ENCODE data around the gene HM13.
"Not testable (repeated sequence)": the region's sequence is repeated elsewhere in the genome, so short reads cannot be mapped to it uniquely, and the experiment has no call there.

Gene HM13

DNA sequence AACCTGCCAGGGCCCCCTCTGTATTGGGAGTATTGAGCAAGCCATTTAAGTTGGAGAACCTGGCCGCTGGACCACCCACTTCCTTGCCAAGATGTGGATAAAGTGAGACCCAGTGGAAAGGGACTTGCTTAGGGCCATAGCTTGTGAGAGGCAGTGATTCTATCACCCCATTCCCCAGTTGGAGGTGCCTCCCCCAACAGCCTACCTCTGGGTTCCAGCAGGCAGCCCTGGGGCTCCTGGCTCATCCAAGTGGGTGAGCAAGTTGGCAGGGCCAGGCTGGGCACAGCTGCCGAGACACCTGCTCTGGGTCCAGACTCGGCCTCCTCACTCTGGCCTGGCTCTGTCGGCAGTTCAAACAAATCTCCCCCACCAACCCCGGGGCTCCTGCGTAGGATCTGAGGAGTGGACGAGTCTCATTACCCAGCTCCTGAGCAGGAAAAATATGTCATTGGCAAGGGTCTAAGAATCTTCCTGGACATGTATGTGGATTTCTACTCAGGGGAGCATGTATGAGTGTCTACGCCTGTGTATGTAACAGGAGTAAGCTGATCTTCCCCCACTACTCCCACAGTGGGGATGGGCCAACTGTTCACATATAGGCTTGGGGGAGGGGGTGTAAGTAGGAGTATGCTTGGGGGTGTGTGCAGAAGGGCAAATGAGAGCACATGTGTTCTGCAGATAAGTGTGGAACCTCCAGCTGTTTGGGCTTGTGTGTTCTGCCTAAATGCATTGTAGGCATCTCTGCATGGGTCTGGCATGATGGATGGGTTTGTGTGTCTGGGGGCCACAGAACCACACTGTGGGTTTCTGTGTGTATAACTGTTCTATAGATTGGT lies 92.8 kb downstream of the HM13 start:
- DNase-seq (ENCODE audit: low read depth in 1 of 2, low spot score in 1 of 2), result no peak

DNA sequence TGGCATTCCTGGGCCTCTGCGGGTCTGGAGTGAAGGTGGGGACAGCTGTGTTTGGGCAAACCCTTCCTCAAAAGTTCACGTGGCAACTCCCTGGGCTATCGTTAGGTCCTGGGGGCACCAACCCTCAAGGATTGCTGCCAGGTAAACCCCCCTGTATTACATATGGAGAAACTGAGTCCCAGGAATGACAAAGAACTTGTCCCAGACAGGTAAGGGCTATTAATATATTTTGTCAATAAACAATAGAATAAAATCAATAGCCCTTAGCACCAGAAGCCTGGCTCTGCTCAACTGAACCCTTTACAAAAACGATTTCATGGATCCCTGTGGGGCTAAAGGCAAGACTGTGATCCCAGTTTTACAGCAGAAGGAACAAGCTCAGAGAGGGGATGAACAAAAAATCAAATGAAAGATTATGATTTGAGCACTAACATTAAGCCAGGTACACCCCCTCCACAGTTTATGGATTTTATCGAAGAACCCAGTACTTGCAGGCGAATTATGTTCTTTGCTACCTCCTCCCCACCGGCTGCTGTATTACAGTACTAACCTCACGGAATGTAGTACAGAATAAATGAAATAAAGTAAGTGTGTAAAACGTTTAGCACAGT lies 93.5 kb downstream of the HM13 start:
- no peak for DNase-seq (ENCODE audit: low read depth in 1 of 2, low spot score in 1 of 2)

DNA sequence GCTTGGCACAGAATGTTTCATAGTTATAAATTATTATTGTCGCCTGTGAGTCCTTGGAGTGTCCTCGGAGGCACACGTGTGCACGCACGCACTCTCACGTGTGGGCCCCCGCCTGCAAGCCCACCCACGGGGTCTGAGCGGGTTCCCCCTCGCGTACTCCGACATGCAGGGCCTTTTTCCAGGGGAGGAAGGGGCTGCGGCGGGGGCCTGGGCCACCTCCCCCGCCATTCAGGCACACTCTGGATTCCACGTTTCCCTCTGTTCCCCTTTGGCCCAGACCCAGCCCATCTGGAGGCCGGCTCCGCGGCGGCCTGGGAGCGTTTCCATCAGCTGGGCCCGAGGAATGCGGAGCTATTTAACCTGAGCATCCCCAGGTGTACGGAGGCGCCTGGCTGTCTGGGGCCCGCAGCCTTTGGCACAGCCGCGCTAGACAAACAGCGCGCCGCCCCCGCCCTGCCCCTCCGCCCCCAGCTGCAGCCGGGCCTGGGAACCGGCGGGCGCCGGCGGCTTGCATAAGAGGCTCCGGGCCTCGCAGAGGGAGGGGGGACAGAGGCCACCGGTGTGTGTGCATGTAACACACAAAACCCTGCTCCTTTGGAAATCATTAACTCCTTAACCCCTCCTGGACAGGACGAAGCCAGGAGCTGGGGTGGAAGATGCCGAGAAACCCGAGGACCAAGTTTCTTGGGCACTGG lies 94.2 kb downstream of the HM13 start:
- DNase-seq (ENCODE audit: low read depth in 1 of 2, low spot score in 1 of 2), result no peak

DNA sequence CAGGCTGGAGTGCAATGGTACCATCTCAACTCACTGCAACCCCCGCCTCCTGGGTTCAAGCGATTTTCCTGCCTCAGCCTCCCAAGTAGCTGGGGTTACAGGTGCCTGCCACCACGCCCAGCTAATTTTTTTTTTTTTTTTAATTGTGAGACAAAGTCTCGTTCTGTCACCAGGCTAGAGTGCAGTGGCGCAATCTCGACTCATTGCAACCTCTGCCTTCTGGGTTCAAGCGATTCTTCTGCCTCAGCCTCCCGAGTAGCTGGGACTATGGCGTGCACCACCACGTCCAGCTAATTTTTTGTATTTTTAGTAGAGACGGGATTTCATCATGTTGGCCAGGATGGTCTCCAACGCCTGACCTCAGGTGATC lies 98.0 kb downstream of the HM13 start:
- not testable (repeated sequence) for DNase-seq (ENCODE audit: low read depth in 1 of 2, low spot score in 1 of 2)

DNA sequence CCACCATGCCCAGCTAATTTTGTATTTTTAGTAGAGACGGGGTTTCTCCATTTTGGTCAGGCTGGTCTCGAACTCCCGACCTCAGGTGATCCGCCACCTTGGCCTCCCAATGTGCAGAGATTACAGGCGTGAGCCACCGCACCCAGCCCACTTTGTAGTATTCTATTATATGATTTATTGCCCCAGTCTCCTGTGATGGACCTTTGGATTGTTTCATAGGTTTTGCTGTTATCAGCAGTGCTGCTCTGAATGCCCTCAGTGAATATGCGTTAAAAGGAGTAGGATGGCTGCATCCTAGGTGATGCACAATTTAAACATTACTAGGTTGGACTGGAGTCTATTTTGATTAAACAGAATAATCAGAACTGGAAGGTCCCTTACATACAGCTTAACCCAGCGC lies 101.2 kb downstream of the HM13 start:
- no peak for DNase-seq (ENCODE audit: low read depth in 1 of 2, low spot score in 1 of 2)

DNA sequence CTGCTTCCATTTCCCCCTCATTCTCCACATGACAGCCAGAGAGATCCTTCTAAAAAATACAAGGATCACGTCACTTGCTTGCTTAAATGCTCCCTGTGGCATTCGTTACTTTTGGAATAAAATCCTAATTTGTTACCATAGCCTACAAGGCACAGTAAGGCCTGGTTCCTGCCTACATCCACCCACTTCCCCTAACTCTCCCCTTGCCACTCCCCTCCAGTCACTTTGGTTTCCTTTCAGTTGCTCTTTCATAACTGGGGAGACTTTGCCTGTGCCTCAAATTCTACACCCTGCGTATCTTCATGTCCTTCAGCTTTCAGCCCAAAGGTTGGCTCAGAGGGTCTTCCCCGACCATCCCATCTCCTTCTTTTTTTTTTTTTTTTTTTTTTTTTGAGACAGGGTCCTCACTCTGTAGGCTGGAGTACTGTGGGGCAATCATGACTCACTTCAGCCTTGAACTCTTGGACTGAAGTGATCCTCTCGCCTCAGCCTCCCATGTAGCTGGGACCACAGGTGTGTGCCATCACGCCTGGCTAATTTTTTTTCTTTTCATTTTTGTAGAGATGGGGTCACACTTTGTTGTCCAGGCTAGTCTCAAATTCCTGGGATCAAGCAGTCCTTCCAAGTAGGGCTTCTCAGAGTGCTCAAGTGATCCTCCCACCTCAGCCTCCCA lies 103.3 kb downstream of the HM13 start:
- no peak for DNase-seq (ENCODE audit: low read depth in 1 of 2, low spot score in 1 of 2)
